Psoas muscle (tissue), 8 donors: ENCODE data around the gene CLPTM1L. TPM values are rescaled to one million over a fixed set of nuclear protein-coding genes. Genes with fewer than 3 reads are reported as not detected.

Experiments
- ATAC-seq, 4 donors: fragments of 200-7000 bp; cut with Tn5 transposase; one replicate each; pipeline ENCODE4 v1.9.1; 2020; ENCODE audit warnings: moderate library complexity in 3 of 4, mild to moderate bottlenecking in 2 of 4
- DNase-seq, 2 donors: peaks; one replicate each; pipeline ENCODE4 v3.0.0-alpha.2; 2020
- H3K27ac ChIP-seq: fragments of 200-600 bp; one replicate; pipeline ENCODE4 v1.8.0; 2022
- H3K27me3 ChIP-seq, 3 donors: fragments of 200-600 bp in 1 of 3; one replicate each; pipeline versions ENCODE4 v1.6.1 to v1.8.0; 2013 to 2022; ENCODE audit warnings: low read length in 2 of 3, mild to moderate bottlenecking in 2 of 3, moderate library complexity in 1 of 3; ENCODE audit not compliant: insufficient read depth in 3 of 3
- H3K36me3 ChIP-seq, 2 donors: fragments of 200-600 bp in 1 of 2; one replicate each; pipeline versions ENCODE4 v1.6.1 to v1.8.0; 2013 to 2022; ENCODE audit warnings: low read depth in 1 of 2, mild to moderate bottlenecking in 1 of 2, moderate library complexity in 1 of 2; ENCODE audit not compliant: insufficient read depth in 1 of 2
- H3K4me1 ChIP-seq: fragments of 200-600 bp; one replicate; pipeline ENCODE4 v1.8.0; 2022
- H3K4me3 ChIP-seq: fragments of 200-600 bp; one replicate; pipeline ENCODE4 v1.8.0; 2022; ENCODE audit warnings: mild to moderate bottlenecking
- H3K9me3 ChIP-seq: fragments of 200-600 bp; one replicate; pipeline ENCODE4 v1.8.0; 2022
- CTCF ChIP-seq: fragments of 200-600 bp; IDR thresholded peaks from one replicate; pipeline ENCODE4 v1.8.0; 2022; ENCODE audit warnings: antibody characterized with exemption
- WGBS, 3 donors: extraction: QIAGEN DNeasy Blood & Tissue Kit; methylation state at CpG; one replicate each; pipeline versions ENCODE4 v1.1.6 to v1.1.7; 2013; 5-methylcytosine and 5-hydroxymethylcytosine counted together
- intact Hi-C, 2 donors: fragments of 100-400 bp; cut with DNase I; formaldehyde crosslinking; loops; one replicate each; pipeline versions ENCODE4 v1.11.0 to v1.14.2; 2022
- polyA plus RNA-seq, 3 donors: library from polyadenylated mRNA; stranded (reverse); fragments of 200-250 nt; gene quantifications; one replicate each; pipeline ENCODE4 v1.2.3, GENCODE V29; 2013
- total RNA-seq, 4 donors: library from RNA; stranded (reverse); fragmentation: NEBNext Ultra II Directional in 2 of 4; extraction: Animal tissue kit (Norgen Biotek cat#: 25700) in 2 of 4; gene quantifications; one replicate each; pipeline versions ENCODE4 v1.2.1 to v1.2.4, GENCODE V29; 2021 to 2023
- donor health status: healthy with polysubstance abuse.
- donor health status: DM: no; HTN: no; CAD: no; lungs with moderate emphysema.
- donor health status: Bipolar disorder and iron deficiency.
- donor health status: healthy.
- donor health status: DM: yes; HTN: yes; CAD: no.
- donor health status: DM: no; HTN: no; CAD: no.
- donor health status: DM: no; HTN: no; CAD: no.
- donor health status: DM: yes; HTN: yes; CAD: no.

Gene CLPTM1L
- total and polyA plus RNA-seq, 7 donors = 24.2 to 92.4 (median 34.8) TPM

GRCh38 chr5:1274471-1274870 is 70.4 kb downstream of the CLPTM1L start:
- Histone ChIP-seq H3K27ac (no peak overlapping the region), H3K27me3 (no peaks in the 10 kb centered on the region), H3K36me3 (no peaks in the 10 kb centered on the region), H3K4me1 (no peaks in the 10 kb centered on the region), H3K4me3 (no peak overlapping the region), H3K9me3 (no peaks in the 10 kb centered on the region)
- TF ChIP-seq CTCF = no peak
- ATAC-seq = no peak
- DNase-seq = no peak
- intact Hi-C loops = no loop called here
- 85 to 87% (median 85%) methylated on average over 16 of the region's 16 CpGs for WGBS, 3 donors

- no peak overlapping the region for H3K4me3 ChIP-seq
- H3K9me3 ChIP-seq = no peaks in the 10 kb centered on the region
- no peaks in the 10 kb centered on the region for H3K27me3 ChIP-seq
- ATAC-seq (no peak), DNase-seq (no peak)
- no peaks in the 10 kb centered on the region for H3K36me3 ChIP-seq
- no peak for TF ChIP-seq CTCF
- H3K27ac ChIP-seq = no peak overlapping the region
- H3K4me1 ChIP-seq = no peaks in the 10 kb centered on the region
- intact Hi-C loops = no loop called here
- WGBS, 3 donors = 95% methylated on average over 20 of the region's 20 CpGs
Measured at GRCh38 chr5:1273745-1274144, 71.2 kb downstream of the CLPTM1L start.

GRCh38 chr5:1272201-1272600 is 72.7 kb downstream of the CLPTM1L start:
- no peak for DNase-seq
- intact Hi-C loops = no loop called here
- Histone ChIP-seq H3K36me3 (no peaks in the 10 kb centered on the region), H3K4me3 (no peak overlapping the region), H3K27me3 (no peaks in the 10 kb centered on the region), H3K9me3 (no peaks in the 10 kb centered on the region), H3K27ac (no peak overlapping the region), H3K4me1 (no peaks in the 10 kb centered on the region)
- no peak for ATAC-seq
- 95 to 98% (median 95%) methylated on average over 18 to 21 of the region's 21 CpGs for WGBS, 3 donors
- no peak for TF ChIP-seq CTCF

- Histone ChIP-seq H3K36me3 (no peaks in the 10 kb centered on the region), H3K4me3 (no peak overlapping the region), H3K4me1 (no peaks in the 10 kb centered on the region), H3K9me3 (no peaks in the 10 kb centered on the region), H3K27me3 (no peaks in the 10 kb centered on the region), H3K27ac (no peak overlapping the region)
- WGBS, 3 donors = 83 to 88% (median 84%) methylated on average over 38 to 39 of the region's 39 CpGs
- DNase-seq = no peak
- intact Hi-C loops = no loop called here
- no peak for TF ChIP-seq CTCF
- ATAC-seq = no peak
Measured at GRCh38 chr5:1270933-1271914, 73.7 kb downstream of the CLPTM1L start.
